SIG-M5 (cell line): ENCODE results near the gene TTC12.

Experiments
- DNase-seq: peaks from one replicate; lab custom pipeline; 2025; lab: John Stamatoyannopoulos, UW

TTC12 gene

GRCh38 chr11:113329725-113330124, 15.3 kb downstream of the TTC12 start:
- DNase-seq, result no peak

- DNase-seq, result no peak
Measured at GRCh38 chr11:113331441-113331840, 17.1 kb downstream of the TTC12 start.

GRCh38 chr11:113332023-113332422, 17.6 kb downstream of the TTC12 start:
- no peak for DNase-seq

- DNase-seq, result no peak
Measured at GRCh38 chr11:113332638-113333329, 18.4 kb downstream of the TTC12 start.

GRCh38 chr11:113334183-113334582, 19.8 kb downstream of the TTC12 start:
- no peak for DNase-seq

- no peak for DNase-seq
Measured at GRCh38 chr11:113338730-113339129, 24.3 kb downstream of the TTC12 start.

GRCh38 chr11:113339929-113340589, 25.7 kb downstream of the TTC12 start:
- DNase-seq, result no peak

GRCh38 chr11:113341388-113342165, 27.2 kb downstream of the TTC12 start:
- DNase-seq, result no peak

- DNase-seq, result no peak
Measured at GRCh38 chr11:113345978-113346377, 31.6 kb downstream of the TTC12 start.

- DNase-seq, result no peak
Measured at GRCh38 chr11:113349528-113349927, 35.1 kb downstream of the TTC12 start.

GRCh38 chr11:113350336-113351067, 36.1 kb downstream of the TTC12 start:
- DNase-seq, result no peak

GRCh38 chr11:113351068-113351450, 36.7 kb downstream of the TTC12 start:
- DNase-seq, result no peak

GRCh38 chr11:113351480-113351879, 37.1 kb downstream of the TTC12 start:
- no peak for DNase-seq

- no peak for DNase-seq
Measured at GRCh38 chr11:113356203-113356602, 41.8 kb downstream of the TTC12 start.

- no peak for DNase-seq
Measured at GRCh38 chr11:113363406-113363805, 49.0 kb downstream of the TTC12 start.

GRCh38 chr11:113363996-113364641, 49.7 kb downstream of the TTC12 start:
- DNase-seq, result no peak

GRCh38 chr11:113365895-113366294, 51.5 kb downstream of the TTC12 start:
- DNase-seq, result no peak

- DNase-seq, result no peak
Measured at GRCh38 chr11:113369411-113369810, 55.0 kb downstream of the TTC12 start.

GRCh38 chr11:113370634-113371033, 56.3 kb downstream of the TTC12 start:
- no peak for DNase-seq

- no peak for DNase-seq
Measured at GRCh38 chr11:113372309-113372708, 57.9 kb downstream of the TTC12 start.

GRCh38 chr11:113373306-113373705, 58.9 kb downstream of the TTC12 start:
- DNase-seq, result no peak
